Measurements from ENCODE around the gene ACADS.

GRCh38 chr12:120763250-120763649 lies 37.6 kb downstream of the ACADS start:
- TF ChIP-seq POLR2A (IDR thresholded peaks at IDR 0.05) (no peak), POLR2AphosphoS5 (IDR thresholded peaks at IDR 0.05) (no peak)
- TF ChIP-seq, protein P1, sequence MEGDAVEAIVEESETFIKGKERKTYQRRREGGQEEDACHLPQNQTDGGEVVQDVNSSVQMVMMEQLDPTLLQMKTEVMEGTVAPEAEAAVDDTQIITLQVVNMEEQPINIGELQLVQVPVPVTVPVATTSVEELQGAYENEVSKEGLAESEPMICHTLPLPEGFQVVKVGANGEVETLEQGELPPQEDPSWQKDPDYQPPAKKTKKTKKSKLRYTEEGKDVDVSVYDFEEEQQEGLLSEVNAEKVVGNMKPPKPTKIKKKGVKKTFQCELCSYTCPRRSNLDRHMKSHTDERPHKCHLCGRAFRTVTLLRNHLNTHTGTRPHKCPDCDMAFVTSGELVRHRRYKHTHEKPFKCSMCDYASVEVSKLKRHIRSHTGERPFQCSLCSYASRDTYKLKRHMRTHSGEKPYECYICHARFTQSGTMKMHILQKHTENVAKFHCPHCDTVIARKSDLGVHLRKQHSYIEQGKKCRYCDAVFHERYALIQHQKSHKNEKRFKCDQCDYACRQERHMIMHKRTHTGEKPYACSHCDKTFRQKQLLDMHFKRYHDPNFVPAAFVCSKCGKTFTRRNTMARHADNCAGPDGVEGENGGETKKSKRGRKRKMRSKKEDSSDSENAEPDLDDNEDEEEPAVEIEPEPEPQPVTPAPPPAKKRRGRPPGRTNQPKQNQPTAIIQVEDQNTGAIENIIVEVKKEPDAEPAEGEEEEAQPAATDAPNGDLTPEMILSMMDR (IDR thresholded peaks at IDR 0.05): no peak

Measured in stomach (tissue), 4 donors.